K562 (cell line): ENCODE measurements around the gene PAFAH2. TPM values are rescaled to one million over a fixed set of nuclear protein-coding genes. Genes with fewer than 3 reads are reported as not detected.

Experiments
- CREB3 ChIP-seq: fragments of 450-650 bp; conservative IDR thresholded peaks from 2 replicates; pipeline ENCODE4 v1.6.1; 2016; ENCODE audit warnings: missing genetic modification characterization, low read depth, mild to moderate bottlenecking, missing compliant biosample characterization, moderate library complexity
- PPARD ChIP-seq: fragments of 250-450 bp; sonication (Bioruptor Pico); IDR thresholded peaks from 2 replicates; pipeline ENCODE4 v1.8.0; 2022; ENCODE audit warnings: inconsistent platforms, mild to moderate bottlenecking, moderate library complexity
- SIN3A ChIP-seq, 2 experiments: fragments of 150-350 bp in 1 of 2; IDR thresholded peaks; 2 replicates each; pipeline ENCODE4 v1.6.1; 2011 to 2016; ENCODE audit warnings: borderline replicate concordance in 2 of 2, low read depth in 2 of 2, low read length in 2 of 2, mild to moderate bottlenecking in 2 of 2, moderate library complexity in 2 of 2; ENCODE audit not compliant: control insufficient read depth in 1 of 2
- ZBTB40 ChIP-seq, 2 experiments: fragments of 450-650 bp in 1 of 2; sonication (generic) in 1 of 2; formaldehyde crosslinking in 1 of 2; IDR thresholded peaks; 2 replicates each; pipeline versions ENCODE4 v1.7.1 to v1.9.0; 2016 to 2022; ENCODE audit warnings: inconsistent platforms in 1 of 2, mild to moderate bottlenecking in 1 of 2, missing genetic modification reagents in 1 of 2
- polyA plus RNA-seq, 8 experiments: library from polyadenylated mRNA; depleted of rRNA in 4 of 8; stranded (reverse) in 5 of 8; unstranded in 3 of 8; fragments of >200 nt; fragmentation: Nextera tagmentation in 2 of 8; fragmentation: Illumina TruSeq in 1 of 8; extraction: Ambion mirVana in 2 of 8; extraction: Trizol in 1 of 8; gene quantifications; 2 replicates each; pipeline versions ENCODE4 v1.2.1 to v1.2.3, GENCODE V29; 2011 to 2014; ENCODE audit warnings: inconsistent platforms in 1 of 8, missing spikeins in 1 of 8
- total RNA-seq, 7 experiments: library from RNA; depleted of rRNA in 6 of 7; stranded (reverse); fragments of >200 nt in 6 of 7; fragmentation: Illumina TruSeq in 2 of 7; extraction: Trizol in 2 of 7; gene quantifications; 2 replicates each; pipeline versions ENCODE4 v1.2.1 to v1.2.3, GENCODE V29; 2011 to 2021; ENCODE audit warnings: low replicate concordance in 1 of 7

Gene PAFAH2
- total and polyA plus RNA-seq, 9 of the 15 experiments (the other 6 are each of a cell fraction or from before 2014, with no cell fraction given) = 4.2 to 10.9 (median 6.8) TPM

DNA sequence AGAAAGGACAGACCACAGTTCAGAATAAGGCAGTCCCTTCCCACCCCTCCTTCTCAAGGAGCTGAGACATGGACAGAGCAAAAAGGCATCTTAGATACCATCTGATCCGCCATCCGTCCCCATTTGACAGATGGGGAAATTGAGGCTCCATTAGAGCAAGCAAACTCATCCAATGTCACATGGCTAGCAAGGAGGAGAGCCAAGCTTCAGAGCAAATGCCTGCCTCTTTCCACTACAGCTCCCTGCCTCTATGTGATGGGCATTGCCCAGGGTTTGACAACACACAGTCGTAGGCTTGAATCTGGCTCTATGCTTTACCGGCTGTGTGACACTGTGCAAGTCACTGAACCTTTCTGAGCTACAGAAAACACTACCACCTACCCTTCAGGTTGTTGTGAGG lies 44.1 kb upstream of the PAFAH2 start (continued):
- TF ChIP-seq ZBTB40 (IDR thresholded peaks at IDR 0.05) = no peak
- TF ChIP-seq ZBTB40 (CRISPR knock-in tag; IDR thresholded peaks at IDR 0.05) = no peak
- no peak for TF ChIP-seq PPARD
- no peak for TF ChIP-seq CREB3 (tag)
- TF ChIP-seq SIN3A (IDR thresholded peaks at IDR 0.05; ENCODE audit: borderline replicate concordance in 2 of 2, control insufficient read depth in 1 of 2, low read depth in 2 of 2, low read length in 2 of 2) = no peak
